CD14-positive monocyte (primary cell): ENCODE results near the gene TOB2. TPM values are rescaled to one million over a fixed set of nuclear protein-coding genes. Genes with fewer than 3 reads are reported as not detected.

Experiments used
- DNase-seq, 3 donors: peaks; one replicate each; pipeline ENCODE4 v3.0.0-alpha.2; 2011 to 2022
- H2AFZ ChIP-seq: 2 replicates; pipeline ENCODE4 v1.6.0; 2012; ENCODE audit warnings: mild to moderate bottlenecking, low read depth, low read length, inconsistent platforms; ENCODE audit not compliant: insufficient read depth, poor library complexity, severe bottlenecking
- H3K27ac ChIP-seq, 2 donors: 1 replicate in 1 of 2; 2 replicates in 1 of 2; pipeline ENCODE4 v1.5.1; 2012 to 2013; ENCODE audit warnings: low read length in 2 of 2, control low read depth in 1 of 2, inconsistent platforms in 1 of 2, low read depth in 1 of 2, mild to moderate bottlenecking in 1 of 2
- H3K27me3 ChIP-seq, 2 donors: one replicate each; pipeline versions ENCODE4 v1.6.0 to v1.6.1; 2011 to 2013; ENCODE audit warnings: low read length in 2 of 2; ENCODE audit not compliant: control insufficient read depth in 2 of 2, insufficient read depth in 2 of 2
- H3K36me3 ChIP-seq, 2 donors: replicated peaks in 1 of 2; 1 replicate in 1 of 2; 2 replicates in 1 of 2; pipeline versions ENCODE4 v1.5.1 to v1.6.1; 2012 to 2013; ENCODE audit warnings: low read length in 2 of 2, control low read depth in 1 of 2, inconsistent platforms in 1 of 2, mild to moderate bottlenecking in 1 of 2; ENCODE audit not compliant: insufficient read depth in 2 of 2, control insufficient read depth in 1 of 2
- H3K4me1 ChIP-seq, 2 donors: 1 replicate in 1 of 2; 2 replicates in 1 of 2; pipeline versions ENCODE4 v1.5.1 to v1.6.1; 2012 to 2013; ENCODE audit warnings: low read length in 2 of 2, control low read depth in 1 of 2, inconsistent platforms in 1 of 2, mild to moderate bottlenecking in 1 of 2, moderate library complexity in 1 of 2; ENCODE audit not compliant: insufficient read depth in 2 of 2, control insufficient read depth in 1 of 2
- H3K4me2 ChIP-seq: replicated peaks from 2 replicates; pipeline ENCODE3; 2012; ENCODE audit warnings: low read length, moderate library complexity, mild to moderate bottlenecking; ENCODE audit not compliant: poor library complexity, severe bottlenecking; ENCODE audit errors: extremely low read depth
- H3K4me3 ChIP-seq, 3 experiments: fragments of 200-600 bp in 1 of 3; sonication (generic) in 1 of 3; replicated peaks in 1 of 3; 1 replicate in 2 of 3; 2 replicates in 1 of 3; pipeline ENCODE4 v1.5.1; 2011 to 2013; ENCODE audit warnings: low read length in 3 of 3, mild to moderate bottlenecking in 3 of 3, control low read depth in 2 of 3, low read depth in 2 of 3, inconsistent platforms in 1 of 3, moderate library complexity in 1 of 3
- H3K79me2 ChIP-seq: 2 replicates; pipeline ENCODE4 v1.6.0; 2012; ENCODE audit warnings: mild to moderate bottlenecking, control low read depth, inconsistent platforms, low read length, moderate library complexity; ENCODE audit not compliant: insufficient read depth
- H3K9ac ChIP-seq: 2 replicates; pipeline ENCODE4 v1.6.0; 2017; ENCODE audit warnings: low read length, mild to moderate bottlenecking; ENCODE audit not compliant: insufficient read depth, poor library complexity, severe bottlenecking
- H3K9me3 ChIP-seq, 2 donors: replicated peaks in 1 of 2; 1 replicate in 1 of 2; 2 replicates in 1 of 2; pipeline versions ENCODE4 v1.5.1 to v1.6.1; 2012 to 2013; ENCODE audit warnings: low read length in 2 of 2, control low read depth in 1 of 2; ENCODE audit not compliant: control insufficient read depth in 1 of 2, insufficient read depth in 1 of 2
- H4K20me1 ChIP-seq: 2 replicates; pipeline ENCODE4 v1.6.0; 2012; ENCODE audit warnings: mild to moderate bottlenecking, low read length, control low read depth, moderate library complexity; ENCODE audit not compliant: insufficient read depth
- H3K27ac Mint-ChIP-seq, 7 donors: one replicate each; pipeline ENCODE4 v1.8.0; 2020; ENCODE audit warnings: mild to moderate bottlenecking in 7 of 7, mixed read lengths in 7 of 7, moderate library complexity in 6 of 7, inconsistent platforms in 2 of 7
- H3K27me3 Mint-ChIP-seq, 3 donors: one replicate each; pipeline ENCODE4 v1.8.0; 2021 to 2022; ENCODE audit warnings: low read depth in 3 of 3, mild to moderate bottlenecking in 3 of 3, mixed read lengths in 3 of 3, moderate library complexity in 3 of 3, inconsistent platforms in 1 of 3
- H3K36me3 Mint-ChIP-seq, 2 donors: one replicate each; pipeline ENCODE4 v1.8.0; 2020; ENCODE audit warnings: mixed read lengths in 2 of 2, inconsistent platforms in 1 of 2, mild to moderate bottlenecking in 1 of 2
- H3K4me1 Mint-ChIP-seq: one replicate; pipeline ENCODE4 v1.8.0; 2020; ENCODE audit warnings: mild to moderate bottlenecking, mixed read lengths
- H3K4me3 Mint-ChIP-seq, 2 donors: one replicate each; pipeline ENCODE4 v1.8.0; 2020; ENCODE audit warnings: mild to moderate bottlenecking in 2 of 2, mixed read lengths in 2 of 2, moderate library complexity in 1 of 2
- H3K9me3 Mint-ChIP-seq, 7 donors: one replicate each; pipeline ENCODE4 v1.8.0; 2020 to 2022; ENCODE audit warnings: mixed read lengths in 7 of 7, mild to moderate bottlenecking in 6 of 7, moderate library complexity in 6 of 7, inconsistent platforms in 2 of 7
- WGBS: methylation state at CpG from one replicate; pipeline ENCODE4 v1.1.5; 2013; ENCODE audit warnings: missing lambda C conversion rate; ENCODE audit not compliant: insufficient coverage; 5-methylcytosine and 5-hydroxymethylcytosine counted together
- intact Hi-C, 2 donors: fragments of 100-400 bp; cut with micrococcal nuclease; formaldehyde crosslinking; loops; one replicate each; pipeline versions ENCODE4 v1.15.0 to v1.15.1; 2023
- polyA plus RNA-seq, 3 donors: library from polyadenylated mRNA; depleted of rRNA in 1 of 3; unstranded in 2 of 3; stranded (reverse) in 1 of 3; fragments of 300-500 nt in 2 of 3; fragments of >200 nt in 1 of 3; fragmentation: Illumina TruSeq in 2 of 3; gene quantifications; 1 replicate in 2 of 3; 2 replicates in 1 of 3; pipeline ENCODE4 v1.2.3, GENCODE V29; 2012 to 2021
- TF ChIP-seq, protein P1 (sequence below): fragments of 200-600 bp; IDR thresholded peaks from one replicate; pipeline ENCODE4 v1.8.0; 2022; ENCODE audit warnings: antibody characterized with exemption, mild to moderate bottlenecking

Gene TOB2
- polyA plus RNA-seq, 3 donors = 7.0 to 40.4 (median 11.5) TPM

DNA sequence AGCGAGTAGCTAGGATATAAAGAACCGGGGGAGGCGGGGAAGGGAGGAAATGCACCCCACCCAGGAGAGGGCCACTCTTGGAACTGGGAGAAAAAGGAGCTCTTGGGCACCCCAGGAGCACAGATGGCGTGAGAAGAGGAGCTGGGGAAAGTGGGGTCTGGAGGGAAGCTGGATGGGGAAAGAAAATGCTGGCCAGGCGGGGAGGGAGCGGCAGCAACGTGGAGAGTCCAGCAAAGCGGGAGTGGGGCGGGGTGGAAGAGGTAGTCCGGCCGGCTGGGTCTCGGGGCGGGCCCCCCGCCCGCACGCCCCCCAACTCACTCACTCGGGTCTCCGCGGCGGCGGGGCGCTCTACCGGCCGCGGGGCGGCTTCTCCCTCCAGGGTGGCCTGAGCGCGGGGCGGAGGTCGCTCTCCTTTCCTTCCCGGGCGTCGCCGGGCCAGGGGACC, 522 bp downstream of the TOB2 start:
- H3K36me3 Mint-ChIP-seq = peaks cover 5 to 13% of the 10 kb centered on the region in 2 donors
- Histone ChIP-seq H3K9ac (peak overlapping the region; percentile 87), H3K4me3 (peak overlapping the region; percentile 73 to 99 (median 93)), H3K27me3 (no peaks in the 10 kb centered on the region), H3K36me3 (no peaks in the 10 kb centered on the region), H2AFZ (peak overlapping the region; percentile 73), H4K20me1 (peaks cover 44% of the 10 kb centered on the region), H3K9me3 (no peaks in the 10 kb centered on the region), H3K4me2 (peak overlapping the region; percentile 99), H3K4me1 (peaks cover 19 to 34% of the 10 kb centered on the region in 2 donors), H3K27ac (peak overlapping the region; percentile 89 to 99), H3K79me2 (peaks cover 62% of the 10 kb centered on the region)
- peak overlapping the region; percentile 86 to 99 (median 97) for H3K27ac Mint-ChIP-seq
- TF ChIP-seq, protein P1, sequence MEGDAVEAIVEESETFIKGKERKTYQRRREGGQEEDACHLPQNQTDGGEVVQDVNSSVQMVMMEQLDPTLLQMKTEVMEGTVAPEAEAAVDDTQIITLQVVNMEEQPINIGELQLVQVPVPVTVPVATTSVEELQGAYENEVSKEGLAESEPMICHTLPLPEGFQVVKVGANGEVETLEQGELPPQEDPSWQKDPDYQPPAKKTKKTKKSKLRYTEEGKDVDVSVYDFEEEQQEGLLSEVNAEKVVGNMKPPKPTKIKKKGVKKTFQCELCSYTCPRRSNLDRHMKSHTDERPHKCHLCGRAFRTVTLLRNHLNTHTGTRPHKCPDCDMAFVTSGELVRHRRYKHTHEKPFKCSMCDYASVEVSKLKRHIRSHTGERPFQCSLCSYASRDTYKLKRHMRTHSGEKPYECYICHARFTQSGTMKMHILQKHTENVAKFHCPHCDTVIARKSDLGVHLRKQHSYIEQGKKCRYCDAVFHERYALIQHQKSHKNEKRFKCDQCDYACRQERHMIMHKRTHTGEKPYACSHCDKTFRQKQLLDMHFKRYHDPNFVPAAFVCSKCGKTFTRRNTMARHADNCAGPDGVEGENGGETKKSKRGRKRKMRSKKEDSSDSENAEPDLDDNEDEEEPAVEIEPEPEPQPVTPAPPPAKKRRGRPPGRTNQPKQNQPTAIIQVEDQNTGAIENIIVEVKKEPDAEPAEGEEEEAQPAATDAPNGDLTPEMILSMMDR = no peak
- peaks cover 0 to 2% (median 1%) of the 10 kb centered on the region in 3 donors for H3K27me3 Mint-ChIP-seq
- DNase-seq = peak in 1 of 3 donors; percentile 15
- no peaks in the 10 kb centered on the region for H3K9me3 Mint-ChIP-seq
- H3K4me3 Mint-ChIP-seq = peak overlapping the region; percentile 97 to 98
- intact Hi-C loops = loop anchor here (2.0 to 10.0 kb wide), 4 partner anchors 23 to 179 kb away; partner anchors contain the start of genes TEF (in 2 of the 2), ACO2 (in 1 of the 2), DESI1 (in 1 of the 2) and PHF5A (in 1 of the 2)
- WGBS = 0% methylated on average over 14 of the region's 34 CpGs
- peaks cover 32% of the 10 kb centered on the region for H3K4me1 Mint-ChIP-seq

DNA sequence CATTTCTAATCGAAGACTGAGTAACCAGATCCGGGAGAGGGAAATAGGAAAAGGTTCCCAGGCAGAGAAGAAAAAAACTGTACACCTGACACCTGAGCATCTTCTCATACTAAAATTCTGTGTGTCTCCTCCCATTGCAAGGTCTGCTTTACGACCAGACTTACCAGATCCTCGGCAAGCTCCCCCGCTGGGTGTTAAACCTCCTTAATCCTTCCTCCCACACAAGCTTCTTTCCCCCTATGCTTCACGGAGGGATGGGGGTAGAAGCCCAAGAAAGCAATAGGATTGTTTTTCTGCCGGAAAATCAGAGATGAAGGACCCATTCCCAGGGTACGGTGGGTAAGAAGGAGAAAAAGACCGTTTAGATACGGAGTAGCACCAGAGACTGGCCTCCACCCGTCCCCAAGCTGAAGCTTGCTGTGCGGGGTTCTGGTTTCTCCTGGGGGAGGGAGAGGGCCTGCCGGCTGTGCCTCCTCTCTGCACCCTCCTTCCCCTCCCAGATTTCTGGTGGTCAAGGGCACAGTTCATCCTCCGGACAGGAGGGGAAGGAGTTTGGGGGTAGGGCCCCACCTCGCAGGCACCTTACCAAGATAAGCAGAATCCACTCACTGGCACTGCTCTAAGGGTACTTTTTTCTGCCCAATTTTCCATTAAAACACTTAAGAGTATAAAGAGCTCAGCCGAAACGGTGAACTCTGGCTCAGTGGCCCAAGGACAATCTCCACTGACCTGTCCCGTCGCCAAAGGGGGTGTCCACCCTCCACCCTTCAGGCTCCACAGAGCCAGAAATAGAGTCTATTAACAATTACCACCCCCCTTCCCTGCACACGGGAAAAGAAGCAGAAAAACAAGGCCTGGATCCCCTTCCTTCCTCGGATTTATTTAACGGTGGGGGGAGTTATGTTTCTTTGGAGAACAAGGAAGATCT, 1.2 kb downstream of the TOB2 start:
- H3K9me3 Mint-ChIP-seq = no peaks in the 10 kb centered on the region
- intact Hi-C loops = loop anchor here (2.0 to 10.0 kb wide), 4 partner anchors 23 to 179 kb away; partner anchors contain the start of genes TEF (in 2 of the 2), ACO2 (in 1 of the 2), DESI1 (in 1 of the 2) and PHF5A (in 1 of the 2)
- TF ChIP-seq, protein P1 = no peak
- H3K79me2 ChIP-seq = peaks cover 69% of the 10 kb centered on the region
- 2% methylated on average over 7 of the region's 22 CpGs for WGBS
- H3K36me3 Mint-ChIP-seq = peaks cover 5 to 17% of the 10 kb centered on the region in 2 donors
- H4K20me1 ChIP-seq = peaks cover 50% of the 10 kb centered on the region
- H3K36me3 ChIP-seq = peaks cover 0 to 4% of the 10 kb centered on the region in 2 donors
- no peaks in the 10 kb centered on the region for H3K27me3 ChIP-seq
- peaks cover 0 to 2% (median 1%) of the 10 kb centered on the region in 3 donors for H3K27me3 Mint-ChIP-seq
- peaks cover 19 to 34% of the 10 kb centered on the region in 2 donors for H3K4me1 ChIP-seq
- H3K4me2 ChIP-seq = peak overlapping the region; percentile 99
- peak in 1 of 3 donors; percentile 15 for DNase-seq
- H3K9me3 ChIP-seq = no peaks in the 10 kb centered on the region
- peak overlapping the region; percentile 89 to 99 for H3K27ac ChIP-seq
- peak overlapping the region; percentile 87 for H3K9ac ChIP-seq
- H3K27ac Mint-ChIP-seq = peak overlapping the region; percentile 79 to 99 (median 92)
- H3K4me1 Mint-ChIP-seq = peaks cover 32% of the 10 kb centered on the region
- H3K4me3 ChIP-seq = peak overlapping the region; percentile 73 to 99 (median 93)
- H2AFZ ChIP-seq = peak overlapping the region; percentile 73
- peak overlapping the region; percentile 97 to 98 for H3K4me3 Mint-ChIP-seq
